ENCODE results near the gene LGALS8.

DNA sequence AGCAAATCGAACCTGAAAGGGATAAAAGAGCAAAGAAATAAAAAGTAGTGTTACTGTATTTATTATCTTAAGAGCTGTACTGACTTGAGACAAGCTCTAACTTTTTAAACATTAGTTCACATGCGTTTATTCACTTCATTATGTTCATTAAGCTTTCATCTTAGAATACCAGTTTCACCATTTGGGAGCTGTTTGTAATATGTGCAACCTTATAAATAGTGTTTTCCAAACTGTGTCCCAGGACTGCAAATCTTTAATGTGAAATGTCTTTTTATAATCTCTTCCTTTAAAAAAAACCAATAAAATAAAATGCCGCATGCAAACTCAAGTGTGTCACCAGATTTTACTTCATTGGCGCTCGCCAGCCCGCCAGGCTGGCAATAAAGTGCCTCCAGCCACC lies 28.3 kb downstream of the LGALS8 start:
- TF ChIP-seq, protein P1, sequence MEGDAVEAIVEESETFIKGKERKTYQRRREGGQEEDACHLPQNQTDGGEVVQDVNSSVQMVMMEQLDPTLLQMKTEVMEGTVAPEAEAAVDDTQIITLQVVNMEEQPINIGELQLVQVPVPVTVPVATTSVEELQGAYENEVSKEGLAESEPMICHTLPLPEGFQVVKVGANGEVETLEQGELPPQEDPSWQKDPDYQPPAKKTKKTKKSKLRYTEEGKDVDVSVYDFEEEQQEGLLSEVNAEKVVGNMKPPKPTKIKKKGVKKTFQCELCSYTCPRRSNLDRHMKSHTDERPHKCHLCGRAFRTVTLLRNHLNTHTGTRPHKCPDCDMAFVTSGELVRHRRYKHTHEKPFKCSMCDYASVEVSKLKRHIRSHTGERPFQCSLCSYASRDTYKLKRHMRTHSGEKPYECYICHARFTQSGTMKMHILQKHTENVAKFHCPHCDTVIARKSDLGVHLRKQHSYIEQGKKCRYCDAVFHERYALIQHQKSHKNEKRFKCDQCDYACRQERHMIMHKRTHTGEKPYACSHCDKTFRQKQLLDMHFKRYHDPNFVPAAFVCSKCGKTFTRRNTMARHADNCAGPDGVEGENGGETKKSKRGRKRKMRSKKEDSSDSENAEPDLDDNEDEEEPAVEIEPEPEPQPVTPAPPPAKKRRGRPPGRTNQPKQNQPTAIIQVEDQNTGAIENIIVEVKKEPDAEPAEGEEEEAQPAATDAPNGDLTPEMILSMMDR (conservative IDR thresholded peaks at IDR 0.05; ENCODE audit: low read depth, low read length) = no peak
- TF ChIP-seq RFX5 (IDR thresholded peaks at IDR 0.05; ENCODE audit: low read depth, low read length) (no peak), FOS (IDR thresholded peaks at IDR 0.05; ENCODE audit: low read depth, low read length) (no peak), BHLHE40 (IDR thresholded peaks at IDR 0.05; ENCODE audit: low read depth, low read length) (no peak), POLR2A (IDR thresholded peaks at IDR 0.05; ENCODE audit: low read depth, low read length) (no peak), RAD21 (IDR thresholded peaks at IDR 0.05; ENCODE audit: low read length) (no peak), RCOR1 (IDR thresholded peaks at IDR 0.05; ENCODE audit: insufficient replicate concordance, low read length) (no peak), CEBPB (IDR thresholded peaks at IDR 0.05; ENCODE audit: low read depth, low read length) (no peak)
- TF ChIP-seq, protein P2, sequence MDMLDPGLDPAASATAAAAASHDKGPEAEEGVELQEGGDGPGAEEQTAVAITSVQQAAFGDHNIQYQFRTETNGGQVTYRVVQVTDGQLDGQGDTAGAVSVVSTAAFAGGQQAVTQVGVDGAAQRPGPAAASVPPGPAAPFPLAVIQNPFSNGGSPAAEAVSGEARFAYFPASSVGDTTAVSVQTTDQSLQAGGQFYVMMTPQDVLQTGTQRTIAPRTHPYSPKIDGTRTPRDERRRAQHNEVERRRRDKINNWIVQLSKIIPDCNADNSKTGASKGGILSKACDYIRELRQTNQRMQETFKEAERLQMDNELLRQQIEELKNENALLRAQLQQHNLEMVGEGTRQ (IDR thresholded peaks at IDR 0.05; ENCODE audit: low read depth, low read length) = no peak

Data from IMR-90 (cell line).